HG03558 (cell line): ENCODE data around the gene KRT84.

Experiments
- ATAC-seq: cut with Tn5 transposase; IDR thresholded peaks from one replicate; pipeline ENCODE4 v1.9.1; 2021; ENCODE audit warnings: moderate number of reproducible peaks; ENCODE audit not compliant: unreplicated experiment; ENCODE audit errors: extremely low read depth

The KRT84 gene

GRCh38 chr12:52390739-52391617, 5.5 kb upstream of the KRT84 start:
- no peak for ATAC-seq

DNA sequence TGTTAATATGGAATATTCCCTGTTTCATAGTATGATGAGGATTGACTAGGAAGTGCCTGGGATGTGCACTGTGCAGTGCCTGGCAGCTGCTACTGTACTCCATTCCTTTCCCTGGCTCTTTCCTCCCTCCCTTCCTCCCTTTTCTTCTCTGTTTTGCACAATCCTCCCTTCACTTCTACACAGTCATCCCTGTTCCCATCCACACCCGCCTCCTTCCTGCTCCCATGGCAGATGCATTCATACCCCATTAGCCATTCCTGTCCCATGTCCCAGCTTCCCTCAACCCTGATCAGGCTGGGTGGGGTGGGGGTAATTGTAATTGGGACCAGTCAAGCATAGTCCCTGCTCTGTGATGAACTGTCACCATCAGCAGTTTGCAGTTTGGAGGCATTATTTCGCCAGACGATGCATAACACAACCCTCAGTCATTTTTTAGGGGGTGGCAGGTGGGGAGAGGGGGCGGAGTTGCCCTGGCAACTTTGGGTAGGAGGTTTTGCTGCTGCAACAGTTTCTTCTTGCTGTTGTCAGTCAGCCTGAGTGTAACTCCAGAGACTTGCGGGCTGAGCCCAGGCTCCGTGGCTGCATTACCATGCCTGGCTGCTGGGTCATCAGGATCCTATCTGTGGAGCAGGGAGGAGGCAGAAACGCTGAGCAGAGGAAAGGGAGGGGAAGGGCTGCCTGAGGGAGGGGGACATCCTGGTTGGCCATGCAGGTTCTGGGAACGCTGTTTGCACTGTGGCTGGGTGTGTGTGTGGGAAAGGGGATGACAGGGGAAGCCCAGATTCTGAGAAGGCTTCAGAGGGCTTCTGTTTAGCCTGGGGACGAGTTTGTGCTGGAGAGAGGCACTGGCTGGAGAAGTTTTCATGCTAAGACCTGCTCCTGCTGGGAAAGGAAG, 4.1 kb upstream of the KRT84 start:
- no peak for ATAC-seq

DNA sequence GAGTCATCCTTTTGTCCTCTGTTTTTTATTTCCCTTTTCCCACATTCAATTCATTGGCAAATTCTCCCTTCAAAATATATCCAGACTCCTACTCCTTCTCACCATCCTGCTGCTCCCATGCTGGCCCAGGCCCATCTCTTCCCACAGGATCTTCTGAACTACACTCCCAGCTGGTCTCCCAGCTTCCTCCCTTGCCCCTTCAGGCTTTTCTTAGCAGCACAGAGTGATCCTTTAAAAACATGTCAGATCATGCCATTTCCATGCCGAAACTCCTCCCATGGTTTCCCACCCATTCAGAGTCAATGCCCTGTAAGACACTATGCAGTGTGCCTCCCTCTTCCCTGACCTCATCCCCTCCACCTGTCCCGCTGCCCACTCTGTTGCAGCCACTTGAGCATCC, 2.4 kb upstream of the KRT84 start:
- ATAC-seq = no peak

- ATAC-seq = no peak
Measured at GRCh38 chr12:52383331-52383730, 2.1 kb downstream of the KRT84 start.

DNA sequence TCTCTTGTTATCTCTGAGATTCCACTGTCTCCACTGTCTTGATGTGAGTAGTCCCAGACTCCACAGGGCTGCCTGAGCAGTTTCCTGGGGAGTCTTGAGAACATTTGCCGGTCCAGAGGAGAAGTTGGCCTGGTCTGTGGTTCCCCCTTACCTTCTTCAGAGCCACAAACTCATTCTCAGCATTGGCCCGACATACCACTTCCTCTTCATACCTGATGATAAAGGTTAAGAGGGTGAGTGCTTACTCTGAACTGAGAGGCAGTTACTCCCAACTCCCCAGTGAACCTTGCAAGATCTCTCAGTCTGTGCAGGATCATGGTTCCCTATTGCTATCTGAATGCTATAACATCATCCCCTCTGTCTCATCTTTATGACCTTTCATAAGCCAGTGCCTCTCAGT, 2.6 kb downstream of the KRT84 start:
- no peak for ATAC-seq

DNA sequence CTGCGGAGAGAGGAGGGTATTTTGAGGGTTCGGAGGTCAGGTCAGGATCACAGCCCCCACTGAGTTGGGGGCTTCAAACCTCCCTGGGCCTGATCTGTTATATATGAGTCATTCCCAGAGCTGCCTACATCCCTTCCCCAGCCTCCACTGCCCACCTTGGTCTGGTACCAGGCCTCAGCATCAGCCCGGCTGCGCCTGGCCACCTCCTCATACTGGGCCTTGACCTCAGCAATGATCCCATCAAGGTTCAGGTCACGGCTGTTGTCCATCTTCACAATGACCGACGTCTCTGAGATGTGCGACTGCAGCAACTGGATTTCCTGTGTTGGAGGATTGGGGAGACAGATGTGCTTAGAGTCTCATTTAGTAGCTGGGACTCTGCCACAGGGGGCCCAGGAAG, 4.2 kb downstream of the KRT84 start:
- ATAC-seq = no peak

DNA sequence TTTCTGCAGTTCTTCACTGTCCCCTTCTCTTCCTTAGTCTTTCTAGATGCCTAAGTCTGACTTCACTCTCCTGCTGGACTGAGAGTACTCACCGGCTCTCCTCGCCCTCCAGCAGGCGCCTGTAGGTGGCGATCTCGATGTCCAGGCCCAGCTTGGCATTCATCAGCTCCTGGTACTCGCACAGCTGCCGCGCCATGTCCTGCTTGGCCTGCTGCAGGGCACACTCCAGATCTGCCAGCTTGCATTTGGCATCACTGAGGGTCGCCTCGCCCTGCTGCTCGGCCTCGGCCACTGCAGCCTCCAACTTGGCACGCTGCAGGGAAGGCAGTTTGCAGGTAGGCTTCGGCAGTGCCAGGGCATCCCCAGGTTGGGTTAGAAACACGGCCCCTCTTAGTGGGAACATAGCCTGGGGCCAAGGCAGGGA, 5.2 kb downstream of the KRT84 start:
- no peak for ATAC-seq

DNA sequence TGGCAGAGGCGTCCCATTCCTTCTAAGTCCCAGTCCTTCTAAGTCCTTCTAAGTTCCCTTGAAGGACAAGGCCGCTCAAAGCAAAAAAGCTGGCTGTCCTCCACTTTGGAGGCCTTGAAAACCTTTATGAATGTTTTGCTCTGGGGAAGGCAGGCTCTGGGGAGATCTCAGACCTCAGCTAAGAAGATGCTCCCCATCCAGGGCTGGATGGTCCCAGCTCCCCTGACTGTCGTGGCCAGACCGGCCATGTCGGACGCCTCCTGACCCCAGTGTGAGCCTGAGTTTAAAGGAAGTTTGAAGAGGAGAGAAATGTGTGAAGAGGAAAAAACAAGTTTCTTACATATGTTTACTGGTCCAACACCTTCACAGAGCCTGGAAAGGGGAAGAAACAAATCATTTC, 5.9 kb downstream of the KRT84 start:
- no peak for ATAC-seq

GRCh38 chr12:52378091-52378490, 7.4 kb downstream of the KRT84 start:
- ATAC-seq = no peak

GRCh38 chr12:52377266-52377665, 8.2 kb downstream of the KRT84 start:
- ATAC-seq = no peak

GRCh38 chr12:52372216-52373154, 13.0 kb downstream of the KRT84 start:
- ATAC-seq = no peak

GRCh38 chr12:52371716-52372115, 13.7 kb downstream of the KRT84 start:
- no peak for ATAC-seq

DNA sequence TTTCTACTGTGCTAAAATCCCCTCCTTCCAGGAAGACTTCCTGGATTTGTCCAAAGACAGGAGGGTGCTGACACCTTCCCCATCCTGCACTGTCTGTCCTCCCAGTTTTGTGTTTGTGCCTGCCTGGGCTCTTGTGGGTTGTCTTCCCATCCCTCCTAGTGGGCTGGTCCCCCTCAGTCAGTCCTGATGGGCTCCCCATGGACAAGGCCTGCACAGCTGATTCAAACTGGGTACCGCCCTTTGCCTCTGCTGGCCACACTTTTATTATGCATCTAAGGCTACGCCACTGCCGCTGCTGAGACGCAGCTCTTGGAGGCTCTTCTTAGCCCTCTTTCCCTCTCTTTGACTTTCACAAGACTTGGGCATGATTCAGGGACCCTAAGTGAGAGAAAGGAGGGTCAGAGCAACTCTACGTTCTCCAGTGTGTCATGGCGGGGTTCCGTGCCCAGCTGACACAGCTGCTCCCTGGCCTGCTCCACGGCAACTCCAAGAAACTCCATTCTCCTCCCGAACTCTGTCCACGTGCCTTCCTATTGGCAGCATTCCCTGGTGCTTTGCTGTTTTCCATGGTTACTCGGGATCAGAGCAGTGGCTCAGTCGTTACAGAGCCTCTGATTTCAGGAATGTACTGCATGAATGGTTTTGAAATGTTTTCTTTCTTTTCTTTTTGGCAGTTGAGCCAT, 14.4 kb downstream of the KRT84 start:
- no peak for ATAC-seq

DNA sequence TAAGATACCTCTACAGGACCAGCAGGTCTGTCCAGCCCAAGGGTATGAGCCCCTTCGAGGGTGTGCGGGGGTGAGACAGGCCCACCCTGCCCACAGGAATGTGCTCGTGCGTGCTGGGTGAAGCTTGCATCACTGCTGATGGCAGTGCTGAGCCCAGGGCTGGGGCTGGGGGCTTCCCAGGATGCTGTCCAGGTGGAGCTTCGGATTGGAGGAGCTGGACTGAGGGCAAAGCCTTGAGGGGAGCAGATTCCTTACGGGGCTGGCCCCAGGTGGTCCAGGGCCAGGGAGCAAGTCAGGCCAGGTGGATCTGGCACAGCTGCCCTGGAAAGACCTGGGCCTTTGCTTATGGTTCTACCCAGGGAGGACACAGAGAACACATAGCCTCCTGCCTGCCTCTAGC, 15.6 kb downstream of the KRT84 start:
- ATAC-seq = no peak

DNA sequence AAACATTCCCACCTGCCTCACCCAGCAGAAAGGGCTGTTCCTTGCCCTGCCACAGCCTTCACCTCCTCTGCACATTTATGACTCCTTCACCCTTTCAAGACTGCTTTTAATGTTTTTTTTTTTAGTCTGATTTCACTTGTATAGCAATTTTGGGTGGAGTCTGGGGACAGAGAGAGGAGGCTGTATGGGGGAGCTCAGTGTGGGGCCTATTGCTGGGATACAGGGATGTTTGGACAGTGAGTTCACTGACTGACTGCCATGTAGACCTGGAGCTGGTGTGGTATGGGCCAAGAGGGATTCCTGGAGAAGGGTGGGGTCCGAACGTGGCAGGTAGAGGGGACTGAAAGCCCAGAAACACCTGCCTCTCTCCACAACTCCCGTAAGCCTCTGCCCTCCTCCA, 16.2 kb downstream of the KRT84 start:
- no peak for ATAC-seq

DNA sequence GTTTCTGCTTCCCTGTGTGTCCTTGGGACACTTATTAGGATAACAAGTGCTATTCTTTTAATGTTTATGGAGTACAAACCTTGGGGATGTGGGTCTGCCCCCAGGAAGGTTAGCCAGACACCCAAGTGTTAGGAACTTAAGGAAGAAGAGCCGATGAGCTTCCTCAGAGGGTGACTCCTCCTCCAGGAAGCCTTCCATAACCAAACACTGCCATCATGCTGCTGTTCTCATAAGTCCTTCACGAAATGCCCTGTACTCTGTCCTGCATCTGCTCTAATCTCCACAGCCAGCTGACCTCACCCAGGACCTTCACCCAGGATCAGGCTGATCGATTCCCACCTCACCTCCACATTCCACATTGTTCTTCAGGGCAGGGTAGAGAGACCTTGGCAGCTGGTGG, 16.9 kb downstream of the KRT84 start:
- ATAC-seq = no peak

GRCh38 chr12:52367876-52368275, 17.6 kb downstream of the KRT84 start:
- no peak for ATAC-seq

GRCh38 chr12:52366738-52367485, 18.5 kb downstream of the KRT84 start, which contains the start of gene KRT85:
Gene KRT85 (minus strand): TSS chr12:52367481. CDS start chr12:52367405, 76 bp downstream.
- ATAC-seq = no peak
